Liver (tissue), 9 donors: ENCODE results near the gene HDDC3. TPM values are rescaled to one million over a fixed set of nuclear protein-coding genes. Genes with fewer than 3 reads are reported as not detected.

Experiments
- DNase-seq: peaks from one replicate; pipeline ENCODE4 v3.0.0-alpha.2; 2017; ENCODE audit warnings: low spot score
- H3K27ac ChIP-seq, 2 donors: one replicate each; pipeline ENCODE4 v1.7.0; 2013; ENCODE audit warnings: inconsistent platforms in 2 of 2, low read length in 2 of 2, control low read depth in 1 of 2, low read depth in 1 of 2, mild to moderate bottlenecking in 1 of 2
- H3K27me3 ChIP-seq, 4 donors: one replicate each; pipeline versions ENCODE4 v1.6.1 to v1.7.0; 2013; ENCODE audit warnings: low read length in 3 of 4, inconsistent platforms in 1 of 4, mild to moderate bottlenecking in 1 of 4, moderate library complexity in 1 of 4; ENCODE audit not compliant: control insufficient read depth in 4 of 4, insufficient read depth in 4 of 4
- H3K36me3 ChIP-seq, 4 donors: one replicate each; pipeline versions ENCODE4 v1.6.1 to v1.7.0; 2013; ENCODE audit warnings: low read length in 3 of 4, mild to moderate bottlenecking in 3 of 4, low read depth in 1 of 4, moderate library complexity in 1 of 4; ENCODE audit not compliant: control insufficient read depth in 4 of 4, insufficient read depth in 3 of 4
- H3K4me1 ChIP-seq, 4 donors: one replicate each; pipeline versions ENCODE4 v1.6.1 to v1.7.0; 2013; ENCODE audit warnings: low read length in 3 of 4, mild to moderate bottlenecking in 3 of 4, moderate library complexity in 1 of 4; ENCODE audit not compliant: control insufficient read depth in 4 of 4, insufficient read depth in 4 of 4
- H3K4me3 ChIP-seq, 3 donors: one replicate each; pipeline versions ENCODE4 v1.6.1 to v1.7.0; 2013; ENCODE audit warnings: low read length in 3 of 3, control low read depth in 1 of 3, low read depth in 1 of 3, mild to moderate bottlenecking in 1 of 3
- H3K9ac ChIP-seq, 2 donors: one replicate each; pipeline ENCODE4 v1.7.0; 2013; ENCODE audit warnings: low read length in 2 of 2, mild to moderate bottlenecking in 2 of 2, moderate library complexity in 2 of 2, control low read depth in 1 of 2, low read depth in 1 of 2
- H3K9me3 ChIP-seq, 4 donors: one replicate each; pipeline versions ENCODE4 v1.6.1 to v1.7.0; 2013; ENCODE audit warnings: low read length in 3 of 4; ENCODE audit not compliant: control insufficient read depth in 4 of 4
- CTCF ChIP-seq: fragments of 150-350 bp; IDR thresholded peaks from 2 replicates; pipeline ENCODE4 v1.5.1; 2017; ENCODE audit warnings: improper control_type of control experiment, low read depth, low read length; ENCODE audit not compliant: missing input control
- FOXA1 ChIP-seq: IDR thresholded peaks from 2 replicates; pipeline ENCODE4 v1.6.1; 2016; ENCODE audit warnings: antibody characterized with exemption
- FOXA2 ChIP-seq: IDR thresholded peaks from 2 replicates; pipeline ENCODE4 v1.6.1; 2016; ENCODE audit warnings: antibody characterized with exemption
- GABPA ChIP-seq, 2 donors: IDR thresholded peaks in 1 of 2; conservative IDR thresholded peaks in 1 of 2; 2 replicates each; pipeline ENCODE4 v1.6.1; 2016; ENCODE audit warnings: antibody characterized with exemption in 2 of 2, mild to moderate bottlenecking in 1 of 2, moderate library complexity in 1 of 2
- HNF4A ChIP-seq, 2 donors: conservative IDR thresholded peaks; 2 replicates each; pipeline ENCODE4 v1.6.1; 2016; ENCODE audit warnings: antibody characterized with exemption in 2 of 2, mild to moderate bottlenecking in 2 of 2
- HNF4G ChIP-seq: IDR thresholded peaks from 2 replicates; pipeline ENCODE4 v1.6.1; 2016; ENCODE audit warnings: antibody characterized with exemption
- JUND ChIP-seq, 2 donors: IDR thresholded peaks; 2 replicates each; pipeline ENCODE4 v1.6.1; 2016; ENCODE audit warnings: antibody characterized with exemption in 2 of 2
- MAX ChIP-seq: IDR thresholded peaks from 2 replicates; pipeline ENCODE4 v1.6.1; 2016; ENCODE audit warnings: antibody characterized with exemption
- NR2F2 ChIP-seq: IDR thresholded peaks from 2 replicates; pipeline ENCODE4 v1.6.1; 2016; ENCODE audit warnings: antibody characterized with exemption
- RAD21 ChIP-seq, 2 donors: IDR thresholded peaks; 2 replicates each; pipeline ENCODE4 v1.6.1; 2016; ENCODE audit warnings: antibody characterized with exemption in 2 of 2, mild to moderate bottlenecking in 2 of 2
- REST ChIP-seq: IDR thresholded peaks from 2 replicates; pipeline ENCODE4 v1.6.1; 2016; ENCODE audit warnings: antibody characterized with exemption, mild to moderate bottlenecking
- RXRA ChIP-seq, 2 donors: IDR thresholded peaks; 2 replicates each; pipeline ENCODE4 v1.6.1; 2017 to 2018; ENCODE audit warnings: antibody characterized with exemption in 2 of 2, mild to moderate bottlenecking in 1 of 2
- SP1 ChIP-seq: IDR thresholded peaks from 2 replicates; pipeline ENCODE4 v1.6.1; 2018; ENCODE audit warnings: antibody characterized with exemption, mild to moderate bottlenecking
- TAF1 ChIP-seq: conservative IDR thresholded peaks from 2 replicates; pipeline ENCODE4 v1.6.1; 2016; ENCODE audit warnings: antibody characterized with exemption, mild to moderate bottlenecking
- YY1 ChIP-seq: IDR thresholded peaks from 2 replicates; pipeline ENCODE4 v1.6.1; 2016; ENCODE audit warnings: antibody characterized with exemption, mild to moderate bottlenecking
- ZBTB33 ChIP-seq: IDR thresholded peaks from 2 replicates; pipeline ENCODE4 v1.6.1; 2016; ENCODE audit warnings: antibody characterized with exemption
- WGBS: extraction: QIAGEN DNeasy Blood & Tissue Kit; methylation state at CpG from one replicate; pipeline ENCODE4 v1.1.7; 2013; 5-methylcytosine and 5-hydroxymethylcytosine counted together
- polyA plus RNA-seq, 2 donors: library from polyadenylated mRNA; stranded (reverse) in 1 of 2; unstranded in 1 of 2; fragments of 200-250 nt in 1 of 2; fragments of >200 nt in 1 of 2; fragmentation: Nextera tagmentation in 1 of 2; extraction: Ambion mirVana in 1 of 2; gene quantifications; one replicate each; pipeline versions ENCODE4 v1.2.1 to v1.2.3, GENCODE V29; 2013 to 2015
- total RNA-seq, 2 donors: library from RNA; depleted of rRNA; stranded (reverse); fragments of >200 nt; gene quantifications; one replicate each; pipeline ENCODE4 v1.2.3, GENCODE V29; 2014
- donor health status: healthy.
- donor health status: healthy.
- donor health status: healthy.
- donor health status: healthy.
- donor health status: healthy.

The HDDC3 gene
- total and polyA plus RNA-seq, 4 donors = 12.5 to 15.4 (median 14.1) TPM

- no peak for DNase-seq
- peaks cover 6 to 24% (median 23%) of the 10 kb centered on the region in 4 donors for H3K4me1 ChIP-seq
- no peak overlapping the region for H3K27ac ChIP-seq
- no peaks in the 10 kb centered on the region for H3K27me3 ChIP-seq
- 88% methylated on average over 31 of the region's 31 CpGs for WGBS
- H3K36me3 ChIP-seq = peaks cover 28 to 63% (median 35%) of the 10 kb centered on the region in 4 donors
- no peak overlapping the region for H3K4me3 ChIP-seq
- no peak overlapping the region for H3K9ac ChIP-seq
- H3K9me3 ChIP-seq = no peaks in the 10 kb centered on the region
- TF ChIP-seq HNF4G = no peak
Observed at GRCh38 chr15:90889736-90890456, 42.5 kb downstream of the HDDC3 start.

GRCh38 chr15:90889313-90889730, 43.0 kb downstream of the HDDC3 start:
- WGBS = 91% methylated on average over 18 of the region's 18 CpGs
- Histone ChIP-seq H3K9ac (no peak overlapping the region), H3K27ac (no peak overlapping the region), H3K36me3 (peaks cover 25 to 59% (median 35%) of the 10 kb centered on the region in 4 donors), H3K27me3 (no peaks in the 10 kb centered on the region), H3K9me3 (no peaks in the 10 kb centered on the region), H3K4me3 (no peak overlapping the region), H3K4me1 (peaks cover 6 to 30% (median 28%) of the 10 kb centered on the region in 4 donors)
- DNase-seq = no peak
- TF ChIP-seq HNF4A (conservative IDR thresholded peaks at IDR 0.05) (no peak), RXRA (IDR thresholded peaks at IDR 0.05) (no peak)

- no peaks in the 10 kb centered on the region for H3K27me3 ChIP-seq
- H3K27ac ChIP-seq = no peak overlapping the region
- H3K9ac ChIP-seq = no peak overlapping the region
- TF ChIP-seq REST (no peak), TAF1 (no peak), HNF4A (conservative IDR thresholded peaks at IDR 0.05) (no peak), JUND (IDR thresholded peaks at IDR 0.05) (no peak), ZBTB33 (no peak), CTCF (no peak), NR2F2 (no peak), GABPA (IDR thresholded peaks at IDR 0.05 in 1 of 2, conservative IDR thresholded peaks at IDR 0.05 in 1 of 2) (no peak), YY1 (no peak), FOXA2 (no peak), HNF4G (no peak), SP1 (no peak), MAX (no peak), RAD21 (IDR thresholded peaks at IDR 0.05) (no peak), FOXA1 (no peak), RXRA (IDR thresholded peaks at IDR 0.05) (no peak)
- 94% methylated on average over 13 of the region's 13 CpGs for WGBS
- no peak overlapping the region for H3K4me3 ChIP-seq
- H3K4me1 ChIP-seq = peaks cover 8 to 50% (median 46%) of the 10 kb centered on the region in 4 donors
- H3K9me3 ChIP-seq = no peaks in the 10 kb centered on the region
- DNase-seq = no peak
- H3K36me3 ChIP-seq = peaks cover 7 to 38% (median 20%) of the 10 kb centered on the region in 4 donors
Observed at GRCh38 chr15:90887037-90887481, 45.3 kb downstream of the HDDC3 start.
